ENCODE measurements around the gene CPNE5.

The CPNE5 gene

GRCh38 chr6:36856277-36856676 lies 17.0 kb upstream of the CPNE5 start:
- TF ChIP-seq ZFX (IDR thresholded peaks at IDR 0.05) (no peak), CTCF (conservative IDR thresholded peaks at IDR 0.05) (no peak)
- H3K27ac ChIP-seq = no peak overlapping the region

- no peak overlapping the region for H3K27ac ChIP-seq
- TF ChIP-seq CTCF (conservative IDR thresholded peaks at IDR 0.05) (no peak), ZFX (IDR thresholded peaks at IDR 0.05) (no peak)
These were observed 16.5 kb upstream of the CPNE5 start for GRCh38 chr6:36855750-36856149.

GRCh38 chr6:36853325-36853724 lies 14.1 kb upstream of the CPNE5 start:
- H3K27ac ChIP-seq = no peak overlapping the region
- TF ChIP-seq ZFX (IDR thresholded peaks at IDR 0.05) (no peak), CTCF (conservative IDR thresholded peaks at IDR 0.05) (no peak)

- TF ChIP-seq ZFX (IDR thresholded peaks at IDR 0.05) = no peak
- TF ChIP-seq CTCF (conservative IDR thresholded peaks at IDR 0.05) = no peak
- H3K27ac ChIP-seq = no peak overlapping the region
These were observed 13.4 kb upstream of the CPNE5 start for GRCh38 chr6:36852481-36853147.

- H3K27ac ChIP-seq = no peak overlapping the region
- no peak for TF ChIP-seq CTCF (conservative IDR thresholded peaks at IDR 0.05)
- no peak for TF ChIP-seq ZFX (IDR thresholded peaks at IDR 0.05)
These were observed 12.4 kb upstream of the CPNE5 start for GRCh38 chr6:36851626-36852025.

GRCh38 chr6:36851149-36851614 lies 11.9 kb upstream of the CPNE5 start:
- no peak overlapping the region for H3K27ac ChIP-seq
- TF ChIP-seq CTCF (conservative IDR thresholded peaks at IDR 0.05) = peak; percentile 89
- TF ChIP-seq ZFX (IDR thresholded peaks at IDR 0.05) = no peak

- TF ChIP-seq CTCF (conservative IDR thresholded peaks at IDR 0.05) = no peak
- no peak for TF ChIP-seq ZFX (IDR thresholded peaks at IDR 0.05)
- H3K27ac ChIP-seq = no peak overlapping the region
These were observed 10.8 kb upstream of the CPNE5 start for GRCh38 chr6:36850021-36850420.
